Activated naive CD4-positive, alpha-beta T cell treated with anti-CD3 and anti-CD28 coated beads, Interleukin-2, amount 50 U/mL, for 24 hours (primary cell): ENCODE data around the gene BPIFB3.
"Not testable (repeated sequence)": the region's sequence is repeated elsewhere in the genome, so short reads cannot be mapped to it uniquely, and the experiment has no call there.

ENCODE experiments used
- H3K27ac Mint-ChIP-seq: one replicate; pipeline ENCODE4 v1.8.0; 2021; ENCODE audit warnings: mild to moderate bottlenecking, mixed read lengths
- H3K27me3 Mint-ChIP-seq: one replicate; pipeline ENCODE4 v1.8.0; 2021; ENCODE audit warnings: mixed read lengths
- H3K36me3 Mint-ChIP-seq: one replicate; pipeline ENCODE4 v1.8.0; 2021; ENCODE audit warnings: mixed read lengths
- H3K4me1 Mint-ChIP-seq: one replicate; pipeline ENCODE4 v1.8.0; 2021; ENCODE audit warnings: mixed read lengths
- H3K4me3 Mint-ChIP-seq: one replicate; pipeline ENCODE4 v1.8.0; 2021; ENCODE audit warnings: mild to moderate bottlenecking, mixed read lengths
- H3K9me3 Mint-ChIP-seq: one replicate; pipeline ENCODE4 v1.8.0; 2021; ENCODE audit warnings: mixed read lengths

Gene BPIFB3

DNA sequence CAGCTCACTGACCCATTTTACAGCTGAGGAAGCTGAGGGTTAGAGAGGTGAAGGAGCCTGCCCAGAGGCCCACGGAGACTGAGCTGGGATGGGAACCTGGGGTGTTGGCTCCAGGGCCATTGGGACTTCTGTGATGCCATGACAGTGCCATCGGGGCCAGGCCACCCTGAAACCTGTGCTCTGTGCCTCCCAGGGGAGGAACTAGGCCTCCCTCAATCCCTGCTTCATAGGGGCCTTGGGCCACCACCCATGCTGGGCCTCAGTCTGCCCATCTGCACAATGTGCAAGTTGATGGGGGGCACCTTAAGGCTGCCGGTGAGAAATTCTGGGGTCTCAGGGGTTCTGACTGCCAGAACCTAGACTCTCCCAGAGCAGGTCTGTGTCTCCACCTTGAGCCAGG is 50.6 kb downstream of the BPIFB3 start:
- Mint-ChIP-seq H3K4me1 (no peaks in the 10 kb centered on the region), H3K27ac (no peak overlapping the region), H3K36me3 (no peaks in the 10 kb centered on the region), H3K27me3 (no peaks in the 10 kb centered on the region), H3K4me3 (no peak overlapping the region), H3K9me3 (no peaks in the 10 kb centered on the region)

DNA sequence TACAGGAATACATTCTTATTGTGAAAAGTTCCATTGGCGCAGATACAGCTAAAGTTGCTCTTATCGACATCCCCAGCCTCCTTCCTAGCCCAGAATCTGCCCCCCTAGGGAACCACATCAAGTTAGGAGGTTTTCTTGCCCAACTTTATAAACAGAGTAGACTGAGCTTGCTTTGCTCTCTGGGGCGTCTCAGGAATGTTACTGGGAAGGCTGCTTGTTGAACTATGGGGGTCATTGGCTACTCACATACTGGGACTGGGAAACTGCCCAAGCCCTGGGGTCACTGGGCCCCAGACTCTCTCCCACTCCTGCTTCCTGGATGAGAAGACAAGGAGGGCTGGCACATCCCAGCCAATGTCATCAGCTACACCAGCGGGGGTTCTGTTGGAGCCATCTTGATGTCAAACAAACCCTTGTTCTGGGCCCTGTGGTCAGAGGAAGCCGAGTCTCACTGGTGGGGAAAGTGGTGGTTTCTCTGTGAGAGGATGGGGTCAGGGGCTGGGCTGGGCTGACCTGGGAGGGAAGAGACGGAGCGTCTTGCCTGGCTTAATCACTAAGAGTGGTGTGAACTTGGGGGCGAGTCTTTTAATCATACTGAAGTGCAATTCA is 51.7 kb downstream of the BPIFB3 start:
- no peaks in the 10 kb centered on the region for H3K4me1 Mint-ChIP-seq
- H3K4me3 Mint-ChIP-seq: no peak overlapping the region
- no peaks in the 10 kb centered on the region for H3K27me3 Mint-ChIP-seq
- H3K27ac Mint-ChIP-seq: no peak overlapping the region
- H3K9me3 Mint-ChIP-seq: no peaks in the 10 kb centered on the region
- no peaks in the 10 kb centered on the region for H3K36me3 Mint-ChIP-seq

DNA sequence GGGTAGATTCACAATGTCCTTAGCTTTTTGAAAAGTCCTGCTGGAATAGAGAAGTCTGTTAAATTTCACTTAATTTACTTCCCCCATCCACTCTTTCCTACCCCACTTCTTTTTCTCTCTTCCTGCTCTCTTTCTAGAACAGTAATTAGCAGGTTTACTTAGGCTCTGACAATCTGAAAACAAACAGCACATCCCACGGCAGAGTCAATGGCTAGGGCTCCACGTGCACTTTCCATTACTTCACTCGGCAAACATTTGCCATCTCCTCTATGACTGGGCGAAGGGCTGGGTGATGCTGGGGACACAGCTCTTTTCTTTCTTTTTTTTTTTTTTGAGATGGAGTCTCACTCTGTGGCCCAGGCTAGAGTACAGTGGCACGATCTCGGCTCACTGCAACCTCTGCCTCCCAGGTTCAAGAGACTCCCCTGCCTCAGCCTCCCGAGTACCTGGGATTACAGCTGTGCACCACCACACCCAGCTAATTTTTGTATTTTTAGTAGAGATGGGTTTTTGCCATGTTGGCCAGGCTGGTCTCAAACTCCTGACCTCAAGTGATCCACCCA is 52.4 kb downstream of the BPIFB3 start:
- not testable (repeated sequence) for H3K27me3 Mint-ChIP-seq, H3K36me3 Mint-ChIP-seq, H3K4me1 Mint-ChIP-seq, H3K9me3 Mint-ChIP-seq, H3K4me3 Mint-ChIP-seq
- peak overlapping the region; percentile 25 for H3K27ac Mint-ChIP-seq

DNA sequence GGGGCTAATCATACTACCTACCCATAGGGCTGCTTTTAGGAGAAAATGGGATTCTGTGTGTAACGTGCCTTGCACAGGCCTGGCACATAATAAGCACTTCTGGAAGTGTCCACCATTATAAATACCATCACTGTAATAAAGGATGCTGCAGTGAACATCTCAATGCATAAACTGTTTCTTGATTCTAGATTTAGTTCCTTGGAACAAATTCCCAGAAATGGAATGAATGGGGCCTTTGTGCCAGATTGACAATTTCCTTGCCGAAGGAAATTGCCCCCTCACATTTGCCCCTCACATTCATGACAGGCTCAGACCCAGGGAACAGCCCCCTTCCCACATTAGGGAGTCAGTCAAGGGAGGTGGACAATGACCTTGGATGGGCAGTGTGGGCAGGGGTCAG is 55.0 kb downstream of the BPIFB3 start:
- Mint-ChIP-seq H3K4me3 (no peak overlapping the region), H3K4me1 (no peaks in the 10 kb centered on the region), H3K27me3 (no peaks in the 10 kb centered on the region), H3K9me3 (no peaks in the 10 kb centered on the region), H3K27ac (no peak overlapping the region), H3K36me3 (no peaks in the 10 kb centered on the region)

DNA sequence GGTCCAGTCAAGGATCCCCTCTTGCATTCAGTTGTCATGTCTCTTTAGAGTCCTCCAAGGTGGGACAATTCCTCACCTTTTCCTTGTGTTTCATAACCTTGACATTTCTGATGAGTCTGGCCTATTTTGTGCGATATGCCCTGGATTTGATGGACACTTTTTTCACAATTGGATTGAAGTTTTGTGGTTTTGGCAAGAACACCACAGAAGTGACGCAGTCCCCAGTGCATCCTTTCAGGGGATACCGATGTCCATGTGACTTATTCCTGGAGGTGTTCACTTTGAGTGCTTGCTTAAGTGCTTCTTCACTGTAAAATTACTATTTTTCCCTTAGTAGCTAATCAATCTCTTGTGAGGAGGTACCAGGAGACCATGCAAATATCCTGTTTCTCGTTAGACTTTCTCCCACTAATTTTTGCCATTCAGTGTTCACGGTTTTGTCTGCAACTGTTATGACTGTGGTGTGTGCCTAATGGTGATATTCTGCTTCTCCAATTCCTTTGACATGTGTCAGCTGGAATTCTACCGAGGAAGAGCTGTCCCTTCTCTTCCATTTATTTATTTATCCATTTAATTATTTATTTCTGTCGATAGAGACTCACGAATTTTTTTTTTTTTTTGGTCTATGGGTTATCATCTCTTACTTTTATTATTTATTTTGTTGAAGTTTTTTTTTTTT is 56.6 kb downstream of the BPIFB3 start:
- no peak overlapping the region for H3K4me3 Mint-ChIP-seq
- no peaks in the 10 kb centered on the region for H3K9me3 Mint-ChIP-seq
- H3K27ac Mint-ChIP-seq: no peak overlapping the region
- H3K27me3 Mint-ChIP-seq: no peaks in the 10 kb centered on the region
- H3K4me1 Mint-ChIP-seq: no peaks in the 10 kb centered on the region
- H3K36me3 Mint-ChIP-seq: no peaks in the 10 kb centered on the region

DNA sequence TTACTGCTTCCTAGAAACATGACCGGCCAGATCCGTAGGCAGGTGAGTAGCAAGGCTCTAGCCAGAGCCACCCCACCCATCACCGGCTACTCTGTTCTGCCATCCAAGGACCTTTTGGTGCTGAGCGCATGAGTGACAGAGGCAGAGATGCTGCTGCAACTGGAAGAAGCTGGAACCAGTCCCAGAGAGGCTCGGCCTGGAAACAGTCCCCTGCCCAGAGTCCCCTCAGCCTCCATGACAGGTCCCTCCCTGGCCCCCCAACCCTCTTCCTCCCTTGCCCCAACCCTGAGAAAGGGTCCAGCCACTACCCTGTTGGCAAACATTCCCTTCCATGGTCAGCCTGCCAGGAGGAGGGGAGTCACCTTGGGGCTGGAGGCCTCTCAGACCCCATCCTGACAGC is 57.6 kb downstream of the BPIFB3 start:
- no peaks in the 10 kb centered on the region for H3K9me3 Mint-ChIP-seq
- no peak overlapping the region for H3K27ac Mint-ChIP-seq
- peaks cover under 1% of the 10 kb centered on the region for H3K27me3 Mint-ChIP-seq
- H3K36me3 Mint-ChIP-seq: no peaks in the 10 kb centered on the region
- no peaks in the 10 kb centered on the region for H3K4me1 Mint-ChIP-seq
- no peak overlapping the region for H3K4me3 Mint-ChIP-seq

DNA sequence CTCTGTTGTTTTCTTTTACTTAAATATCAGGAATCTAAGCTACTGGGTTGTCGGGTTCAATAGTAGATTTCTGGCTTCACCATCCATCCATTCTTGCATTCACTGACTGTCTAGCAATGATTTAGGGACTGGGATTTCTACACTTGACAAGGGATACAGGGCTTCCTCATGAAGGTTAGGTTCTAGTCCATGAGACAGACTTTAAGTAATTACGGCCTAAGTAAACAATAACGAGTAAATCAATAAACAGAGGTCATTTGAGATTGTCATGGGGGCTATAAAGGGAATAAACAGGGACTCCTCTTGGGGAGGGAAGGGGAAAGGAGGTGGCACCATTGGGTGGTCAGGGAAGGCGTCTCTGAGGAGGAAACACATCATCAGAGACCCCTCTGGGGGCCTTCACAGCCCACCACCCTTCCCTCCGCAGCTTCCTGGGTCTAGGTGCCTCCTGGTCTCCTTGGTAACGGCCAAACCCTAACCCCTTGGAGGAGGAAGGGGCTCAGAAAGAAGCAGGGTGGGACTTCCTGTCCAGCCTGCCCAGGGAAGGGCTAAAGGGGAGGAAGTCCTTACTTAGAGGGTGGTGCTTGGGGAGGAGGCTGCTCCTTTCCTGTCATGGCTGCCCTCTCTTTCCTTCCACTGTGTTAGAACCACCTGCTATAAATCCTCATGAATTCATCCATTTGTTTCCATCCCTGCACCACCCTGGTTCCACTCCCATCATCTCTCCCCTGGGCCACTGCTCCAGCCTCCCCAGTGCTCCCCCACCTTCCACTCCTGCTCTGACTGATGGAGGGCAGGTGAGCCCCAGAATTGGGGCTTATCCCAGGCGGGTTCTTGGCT is 59.1 kb downstream of the BPIFB3 start:
- H3K27ac Mint-ChIP-seq: no peak overlapping the region
- no peak overlapping the region for H3K4me3 Mint-ChIP-seq
- H3K27me3 Mint-ChIP-seq: peaks cover 1% of the 10 kb centered on the region
- H3K36me3 Mint-ChIP-seq: no peaks in the 10 kb centered on the region
- no peaks in the 10 kb centered on the region for H3K9me3 Mint-ChIP-seq
- no peaks in the 10 kb centered on the region for H3K4me1 Mint-ChIP-seq

DNA sequence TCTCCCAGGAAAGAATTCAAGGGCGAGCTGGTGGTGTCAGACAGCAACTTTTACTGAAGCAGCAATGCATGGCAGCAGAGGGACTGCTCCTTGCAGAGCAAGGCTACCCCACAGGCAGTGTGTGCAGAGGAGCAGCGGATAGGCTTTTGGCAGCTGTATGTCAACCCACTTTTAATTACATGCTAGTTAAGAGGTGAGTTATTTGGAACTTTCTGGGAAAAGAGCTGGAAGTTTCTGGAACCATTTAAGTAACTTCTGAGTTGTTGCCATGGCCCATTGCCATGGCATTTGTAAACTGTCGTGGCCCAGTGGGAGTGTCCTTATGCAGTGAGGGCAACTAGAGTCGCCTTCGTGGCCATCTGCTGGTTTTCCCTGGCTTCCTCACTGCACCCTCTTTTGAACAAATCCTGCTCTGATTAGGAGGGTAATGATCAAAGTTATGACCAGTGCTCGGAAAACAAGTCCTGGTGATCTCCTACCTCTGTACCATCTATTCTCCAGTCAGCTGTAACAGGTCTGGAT is 59.7 kb downstream of the BPIFB3 start:
- no peak overlapping the region for H3K27ac Mint-ChIP-seq

DNA sequence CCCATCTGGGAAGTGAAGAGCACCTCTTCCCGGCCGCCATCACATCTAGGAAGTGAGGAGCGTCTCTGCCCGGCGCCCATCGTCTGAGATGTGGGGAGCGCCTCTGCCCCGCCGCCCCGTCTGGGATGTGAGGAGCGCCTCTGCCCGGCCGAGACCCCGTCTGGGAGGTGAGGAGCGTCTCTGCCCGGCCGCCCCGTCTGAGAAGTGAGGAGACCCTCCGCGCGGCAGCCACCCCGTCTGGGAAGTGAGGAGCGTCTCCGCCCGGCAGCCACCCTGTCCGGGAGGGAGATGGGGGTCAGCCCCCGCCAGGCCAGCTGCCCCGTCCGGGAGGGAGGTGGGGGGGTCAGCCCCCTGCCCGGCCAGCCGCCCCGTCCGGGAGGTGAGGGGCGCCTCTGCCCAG is 61.8 kb downstream of the BPIFB3 start:
- not testable (repeated sequence) for H3K27ac Mint-ChIP-seq, H3K36me3 Mint-ChIP-seq, H3K27me3 Mint-ChIP-seq

More for the DNA sequence above, 59.7 kb downstream of the BPIFB3 start:
- Mint-ChIP-seq H3K36me3 (no peaks in the 10 kb centered on the region), H3K27me3 (peaks cover 1% of the 10 kb centered on the region), H3K4me1 (no peaks in the 10 kb centered on the region), H3K9me3 (no peaks in the 10 kb centered on the region), H3K4me3 (no peak overlapping the region)

DNA sequence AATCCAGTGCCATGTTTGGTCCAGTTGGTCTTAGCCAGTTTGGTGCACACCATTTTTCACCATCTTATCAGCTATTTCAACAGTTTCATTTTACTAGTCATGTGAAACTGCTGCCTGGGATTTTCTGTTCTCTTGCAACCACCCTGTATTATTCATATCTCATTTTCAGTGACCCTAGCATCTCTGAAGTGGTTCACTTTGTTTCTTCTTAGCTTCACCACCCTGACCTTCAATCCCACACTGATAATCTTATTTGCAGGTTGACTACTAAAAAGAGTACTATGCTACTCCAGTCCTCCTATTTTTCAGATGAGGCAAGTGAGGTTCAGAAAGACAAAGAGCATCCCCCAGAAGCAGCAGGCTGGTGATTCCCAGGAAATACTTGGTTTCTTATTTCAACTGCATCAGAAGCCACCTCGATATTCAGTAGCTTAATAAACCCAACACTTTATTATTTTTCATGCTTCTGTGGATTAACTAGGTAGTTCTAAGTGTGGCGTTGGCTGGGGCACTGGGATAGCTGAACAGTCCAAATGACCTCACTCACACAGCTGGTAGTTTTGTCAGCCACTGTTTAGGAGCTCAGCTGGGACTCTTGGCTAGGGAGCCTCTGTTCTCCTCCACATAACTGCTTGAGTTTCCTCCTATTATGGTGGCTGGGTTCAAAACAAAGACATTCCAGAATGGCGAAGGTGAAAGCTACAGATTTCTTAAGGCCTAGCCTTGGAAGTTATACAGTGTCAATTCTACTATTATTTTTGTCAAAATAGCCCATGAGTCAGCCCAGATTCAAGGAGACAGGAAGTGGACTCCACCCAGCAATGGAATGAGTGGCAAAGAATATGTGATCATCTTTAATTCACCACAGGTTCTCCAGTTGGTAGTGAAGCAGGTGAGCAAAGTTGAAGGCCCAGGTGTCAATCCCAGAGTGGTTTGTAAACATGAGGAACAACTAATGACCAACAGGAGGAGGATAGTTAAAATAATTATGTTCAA is 66.3 kb downstream of the BPIFB3 start:
- no peaks in the 10 kb centered on the region for H3K9me3 Mint-ChIP-seq
- H3K4me3 Mint-ChIP-seq: no peak overlapping the region
- H3K27me3 Mint-ChIP-seq: peaks cover 1% of the 10 kb centered on the region
- no peaks in the 10 kb centered on the region for H3K36me3 Mint-ChIP-seq
- H3K27ac Mint-ChIP-seq: no peak overlapping the region
- H3K4me1 Mint-ChIP-seq: peaks cover 9% of the 10 kb centered on the region

More for the DNA sequence above, 61.8 kb downstream of the BPIFB3 start:
- not testable (repeated sequence) for H3K4me3 Mint-ChIP-seq, H3K4me1 Mint-ChIP-seq, H3K9me3 Mint-ChIP-seq

DNA sequence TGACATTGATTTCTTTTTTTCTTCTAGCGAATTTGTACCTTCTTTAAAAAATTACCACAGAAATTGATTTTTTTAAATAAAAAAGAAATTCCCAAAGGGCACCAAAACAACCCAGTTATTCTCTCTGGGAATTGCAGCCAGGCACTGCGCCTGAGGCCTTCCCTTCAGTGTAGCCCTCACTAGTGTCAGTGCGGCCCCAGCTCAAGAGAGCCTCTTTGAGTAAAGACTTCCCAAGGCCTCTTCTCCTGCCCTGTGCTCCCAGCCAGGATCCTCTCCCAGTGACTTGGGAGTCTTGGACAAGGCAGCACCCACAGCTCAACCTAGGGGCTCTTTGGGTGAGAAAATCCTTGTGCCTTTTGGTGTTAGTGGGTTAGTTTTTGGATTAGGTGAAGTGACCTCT is 67.2 kb downstream of the BPIFB3 start:
- no peaks in the 10 kb centered on the region for H3K9me3 Mint-ChIP-seq
- peaks cover 1% of the 10 kb centered on the region for H3K27me3 Mint-ChIP-seq
- H3K4me1 Mint-ChIP-seq: peaks cover 9% of the 10 kb centered on the region
- no peaks in the 10 kb centered on the region for H3K36me3 Mint-ChIP-seq
- H3K27ac Mint-ChIP-seq: no peak overlapping the region
- H3K4me3 Mint-ChIP-seq: no peak overlapping the region

DNA sequence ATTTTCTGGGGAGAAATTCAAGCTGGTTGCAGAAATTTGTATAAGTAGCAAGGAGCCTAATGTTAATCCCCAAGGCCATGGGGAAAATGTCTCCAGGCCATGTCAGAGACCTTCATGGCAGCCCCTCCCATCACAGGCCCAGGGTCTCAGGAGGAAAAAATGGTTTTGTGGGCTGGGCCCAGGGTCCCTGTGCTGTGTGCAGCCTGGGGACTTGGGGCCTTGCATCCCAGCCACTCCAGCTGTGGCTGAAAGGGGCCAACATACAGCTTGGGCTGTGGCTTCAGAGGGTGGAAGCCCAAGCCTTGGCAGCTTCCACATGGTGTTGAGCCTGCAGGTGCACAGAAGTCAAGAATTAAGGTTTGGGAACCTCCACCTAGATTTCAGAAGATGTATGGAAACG is 68.6 kb downstream of the BPIFB3 start:
- H3K27me3 Mint-ChIP-seq, H3K4me1 Mint-ChIP-seq, H3K9me3 Mint-ChIP-seq, H3K36me3 Mint-ChIP-seq, H3K27ac Mint-ChIP-seq, H3K4me3 Mint-ChIP-seq: not testable (repeated sequence)
